Lower lobe of right lung (tissue), 2 donors: ENCODE data around the gene GOSR1. TPM values are rescaled to one million over a fixed set of nuclear protein-coding genes. Genes with fewer than 3 reads are reported as not detected.
"Not testable (repeated sequence)": the region's sequence is repeated elsewhere in the genome, so short reads cannot be mapped to it uniquely, and the experiment has no call there.

ENCODE experiments used
- ATAC-seq, 2 donors: fragments of 200-7000 bp; cut with Tn5 transposase; one replicate each; pipeline ENCODE4 v1.9.1; 2020 to 2022; ENCODE audit warnings: mild to moderate bottlenecking in 2 of 2, moderate library complexity in 2 of 2
- DNase-seq: peaks from one replicate; pipeline ENCODE4 v3.0.0-alpha.2; 2020
- H3K27ac ChIP-seq: fragments of 200-600 bp; one replicate; pipeline ENCODE4 v1.8.0; 2022
- H3K27me3 ChIP-seq: fragments of 200-600 bp; one replicate; pipeline ENCODE4 v1.8.0; 2022; ENCODE audit warnings: low read depth
- H3K36me3 ChIP-seq: fragments of 200-600 bp; one replicate; pipeline ENCODE4 v1.8.0; 2022; ENCODE audit warnings: mild to moderate bottlenecking
- H3K4me1 ChIP-seq: fragments of 200-600 bp; one replicate; pipeline ENCODE4 v1.8.0; 2022
- H3K4me3 ChIP-seq: fragments of 200-600 bp; one replicate; pipeline ENCODE4 v1.8.0; 2022; ENCODE audit warnings: mild to moderate bottlenecking
- H3K9me3 ChIP-seq: fragments of 200-600 bp; one replicate; pipeline ENCODE4 v1.8.0; 2022
- CTCF ChIP-seq: fragments of 200-600 bp; IDR thresholded peaks from one replicate; pipeline ENCODE4 v1.8.0; 2022; ENCODE audit warnings: antibody characterized with exemption, mild to moderate bottlenecking
- intact Hi-C: fragments of 100-400 bp; cut with DNase I; formaldehyde crosslinking; loops from one replicate; pipeline ENCODE4 v1.11.0; 2022
- total RNA-seq: library from RNA; stranded (reverse); fragmentation: NEBNext Ultra II Directional; extraction: Animal tissue kit (Norgen Biotek cat#: 25700); gene quantifications from one replicate; pipeline ENCODE4 v1.2.1, GENCODE V29; 2021
- donor health status: DM: no; HTN: yes; CAD: no; lungs with severe emphysema.

GOSR1 gene
- total RNA-seq, 1 donor from 2014 or later, result 50.9 TPM

GRCh38 chr17:30573603-30574175 lies 96.5 kb downstream of the GOSR1 start:
- ATAC-seq, result no peak
- no peaks in the 10 kb centered on the region for H3K36me3 ChIP-seq
- no peak for DNase-seq

GRCh38 chr17:30574309-30574708 lies 97.1 kb downstream of the GOSR1 start:
- DNase-seq, intact Hi-C loops, H3K36me3 ChIP-seq, H3K4me3 ChIP-seq, H3K9me3 ChIP-seq, H3K4me1 ChIP-seq, H3K27ac ChIP-seq, H3K27me3 ChIP-seq, ATAC-seq: not testable (repeated sequence)

More at GRCh38 chr17:30573603-30574175, 96.5 kb downstream of the GOSR1 start:
- H3K27me3 ChIP-seq, result no peaks in the 10 kb centered on the region
- intact Hi-C loops, result no loop called here
- H3K9me3 ChIP-seq, result no peaks in the 10 kb centered on the region
- H3K4me1 ChIP-seq, result no peaks in the 10 kb centered on the region
- no peak for TF ChIP-seq CTCF
- H3K4me3 ChIP-seq, result no peak overlapping the region
- H3K27ac ChIP-seq, result no peak overlapping the region

- H3K27ac ChIP-seq, intact Hi-C loops, H3K36me3 ChIP-seq, ATAC-seq, DNase-seq, H3K9me3 ChIP-seq, H3K4me3 ChIP-seq, H3K4me1 ChIP-seq, H3K27me3 ChIP-seq: not testable (repeated sequence)
These were observed 97.6 kb downstream of the GOSR1 start for GRCh38 chr17:30574806-30575205.

GRCh38 chr17:30575648-30576325 lies 98.6 kb downstream of the GOSR1 start:
- H3K36me3 ChIP-seq, H3K27ac ChIP-seq, DNase-seq, H3K27me3 ChIP-seq, intact Hi-C loops, H3K4me1 ChIP-seq, H3K4me3 ChIP-seq, H3K9me3 ChIP-seq: not testable (repeated sequence)
- peak in 1 of 2 donors; percentile 48 for ATAC-seq

GRCh38 chr17:30576326-30576861 lies 99.2 kb downstream of the GOSR1 start:
- H3K36me3 ChIP-seq, result no peaks in the 10 kb centered on the region
- ATAC-seq, result no peak
- no peaks in the 10 kb centered on the region for H3K27me3 ChIP-seq
- no peaks in the 10 kb centered on the region for H3K4me1 ChIP-seq
- no peak for TF ChIP-seq CTCF
- H3K27ac ChIP-seq, result no peak overlapping the region
- H3K9me3 ChIP-seq, result no peaks in the 10 kb centered on the region
- DNase-seq, result no peak
- H3K4me3 ChIP-seq, result no peak overlapping the region
- intact Hi-C loops, result no loop called here

Other genes with a start within 250 kb of the GOSR1 start
- 140 TPM for gene SLC6A4, start 241.7 kb upstream of the GOSR1 start, total RNA-seq
- gene BLMH, start 185.5 kb upstream of the GOSR1 start, total RNA-seq, result 27.4 TPM
- not detected for gene TMIGD1, start 143.4 kb upstream of the GOSR1 start, total RNA-seq
- gene CPD, start 98.5 kb upstream of the GOSR1 start, total RNA-seq, result 68.9 TPM